HG02943 (cell line): ENCODE results near the gene WDR37.
"Not testable (repeated sequence)": the region's sequence is repeated elsewhere in the genome, so short reads cannot be mapped to it uniquely, and the experiment has no call there.

Experiments used
- ATAC-seq: cut with Tn5 transposase; IDR thresholded peaks from one replicate; pipeline ENCODE4 v1.9.1; 2021; ENCODE audit warnings: mild to moderate bottlenecking, low read depth, moderate library complexity; ENCODE audit not compliant: unreplicated experiment

The WDR37 gene

GRCh38 chr10:1149793-1150637, 93.8 kb downstream of the WDR37 start:
- no peak for ATAC-seq

- ATAC-seq = no peak
Measured at GRCh38 chr10:1150638-1150955, 94.4 kb downstream of the WDR37 start.

DNA sequence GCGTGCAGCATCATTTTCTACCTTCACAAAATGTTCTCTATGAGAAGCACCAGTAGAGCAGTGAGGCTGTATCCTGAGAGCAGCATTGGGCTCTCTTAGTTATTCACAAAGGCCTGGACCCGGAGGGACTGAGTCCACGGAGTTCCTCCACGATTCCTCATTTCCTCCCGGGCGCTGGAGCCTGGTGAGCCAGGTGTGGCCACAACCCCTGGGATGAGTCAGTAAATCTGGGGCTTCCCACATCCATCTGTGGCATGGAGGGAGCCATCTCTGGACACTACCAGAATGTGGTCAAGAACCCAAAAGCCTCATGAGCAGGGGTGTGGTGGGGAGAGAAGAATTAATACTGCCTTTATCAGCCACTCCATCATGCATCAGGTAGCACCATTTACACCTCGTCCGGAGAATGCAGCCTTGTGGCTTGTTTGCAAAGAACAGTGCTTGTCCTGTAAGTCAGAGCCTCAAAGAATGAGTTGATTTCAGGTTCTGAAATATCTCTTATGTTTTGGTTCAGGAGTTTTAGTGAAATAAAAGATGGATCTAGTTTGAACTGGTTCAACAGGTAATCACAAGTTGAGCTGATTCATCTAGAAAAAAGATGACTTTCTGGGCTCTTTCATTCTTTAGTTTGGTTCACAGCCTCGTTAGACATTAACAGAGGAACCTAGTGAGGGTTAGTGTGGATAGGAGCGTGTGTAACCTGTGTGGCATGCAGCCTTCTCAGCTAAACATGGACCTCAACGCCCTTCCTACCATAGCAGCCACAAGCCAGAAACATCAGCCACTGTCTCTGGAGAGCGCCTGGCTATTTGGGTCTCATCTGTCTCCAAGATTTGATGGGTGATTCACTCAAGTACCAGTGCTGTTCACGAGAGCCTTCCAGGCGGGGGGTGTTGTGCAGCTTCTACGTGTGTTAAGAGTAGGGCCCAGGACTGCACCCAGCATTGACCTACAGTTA, 95.2 kb downstream of the WDR37 start:
- no peak for ATAC-seq

DNA sequence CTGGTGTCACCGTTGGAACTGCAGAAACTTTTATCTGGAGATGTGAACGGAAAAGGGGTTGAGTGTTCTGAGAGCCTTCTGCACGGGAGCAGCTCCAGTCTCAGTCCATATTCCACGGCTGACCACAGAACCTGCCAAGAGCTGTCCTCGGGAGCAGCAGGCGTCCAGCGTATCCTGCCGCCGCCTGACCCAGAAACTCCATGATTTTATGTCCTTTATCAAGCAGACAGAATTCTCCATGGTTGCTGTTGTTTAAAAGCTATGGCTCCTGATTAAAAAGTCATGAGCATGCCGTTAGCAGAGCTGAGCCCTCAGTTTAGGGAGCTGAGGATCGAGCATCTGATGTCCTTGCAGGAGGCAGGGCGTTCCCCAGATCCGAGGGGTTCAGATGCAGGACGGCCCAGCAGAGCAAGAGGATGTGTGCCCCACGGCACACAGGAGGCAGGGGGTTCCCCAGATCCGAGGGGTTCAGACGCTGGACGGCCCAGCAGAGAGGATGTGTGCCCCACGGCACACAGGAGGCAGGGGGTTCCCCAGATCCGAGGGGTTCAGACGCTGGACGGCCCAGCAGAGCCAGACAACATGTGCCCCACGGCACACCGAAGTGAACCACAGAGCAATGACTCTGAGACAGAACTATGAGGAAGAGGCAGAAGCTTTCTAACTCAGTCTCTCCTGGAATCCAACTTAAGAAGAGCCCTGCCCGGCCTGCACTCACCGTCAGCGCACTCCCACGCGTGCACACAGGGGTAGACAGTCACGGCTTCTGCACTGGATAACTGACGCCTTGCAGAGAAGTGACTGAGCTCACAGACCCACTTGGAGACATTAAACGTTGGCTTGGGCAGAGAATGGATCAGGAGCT, 96.4 kb downstream of the WDR37 start:
- ATAC-seq = no peak

- ATAC-seq = no peak
Measured at GRCh38 chr10:1153251-1153763, 97.1 kb downstream of the WDR37 start.

DNA sequence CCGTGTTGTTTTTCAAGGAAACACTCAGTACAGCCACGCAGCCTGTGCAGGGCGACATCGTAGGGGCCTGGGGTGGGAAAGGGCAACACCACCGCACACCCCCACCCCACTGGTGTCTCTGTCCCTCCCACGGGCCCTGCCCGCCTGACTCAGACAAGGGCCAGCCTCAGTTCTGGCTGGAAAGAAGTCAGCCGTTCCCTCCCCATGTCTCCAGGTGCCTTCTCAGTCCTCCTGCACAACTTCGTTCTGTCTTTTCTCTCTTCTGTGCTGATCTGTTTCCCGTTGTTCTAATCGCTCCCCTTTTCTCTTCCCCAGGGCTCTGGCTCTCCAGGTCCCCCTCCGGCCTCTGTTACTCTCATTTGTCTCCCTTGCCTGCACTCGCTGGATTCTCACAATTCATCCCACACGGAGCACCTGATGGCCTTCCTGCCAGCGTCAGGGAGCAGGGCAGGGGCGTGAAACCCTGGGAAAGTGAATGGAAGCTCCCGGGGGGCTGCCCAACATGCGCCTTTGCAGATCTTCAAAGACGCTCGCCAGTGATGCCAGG, 97.7 kb downstream of the WDR37 start:
- no peak for ATAC-seq

DNA sequence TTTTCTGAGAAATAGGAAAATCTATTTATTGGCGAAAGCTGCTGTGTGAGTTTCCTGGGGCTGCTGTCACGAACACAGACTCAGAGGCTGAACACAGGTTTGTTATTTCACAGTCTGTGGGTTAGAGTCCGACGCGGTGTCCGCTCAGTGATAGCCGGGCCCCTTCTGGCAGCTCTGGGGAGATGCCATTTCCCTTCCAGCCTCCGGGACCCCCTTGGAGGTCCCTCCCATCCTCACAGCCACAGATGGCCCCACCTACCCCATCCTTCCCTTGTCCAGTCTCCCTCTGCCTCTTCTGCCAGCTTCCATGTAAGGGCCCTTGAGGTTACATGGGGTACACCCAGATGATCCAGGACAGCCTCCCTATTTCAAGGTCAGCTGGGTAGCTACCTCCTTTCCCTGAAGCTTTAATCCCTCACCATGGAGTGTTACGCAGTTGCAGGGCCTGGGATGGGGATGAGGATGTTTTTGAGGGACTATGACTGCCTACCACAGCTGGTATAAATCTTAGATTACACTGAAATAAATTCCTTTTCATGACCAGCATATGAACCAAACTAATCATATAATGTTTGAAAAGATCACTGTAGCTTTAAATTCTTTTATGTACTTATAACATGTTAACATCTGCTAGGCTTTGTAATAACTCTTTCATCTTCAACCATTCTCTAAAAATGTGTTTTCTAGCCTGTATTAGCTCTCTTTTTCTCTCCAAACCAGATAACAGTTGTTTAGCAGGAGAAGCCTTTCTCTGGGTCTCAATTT, 98.5 kb downstream of the WDR37 start:
- no peak for ATAC-seq

- ATAC-seq = no peak
Measured at GRCh38 chr10:1155791-1156615, 99.8 kb downstream of the WDR37 start.

GRCh38 chr10:1156616-1156886, 100.4 kb downstream of the WDR37 start:
- ATAC-seq = no peak

DNA sequence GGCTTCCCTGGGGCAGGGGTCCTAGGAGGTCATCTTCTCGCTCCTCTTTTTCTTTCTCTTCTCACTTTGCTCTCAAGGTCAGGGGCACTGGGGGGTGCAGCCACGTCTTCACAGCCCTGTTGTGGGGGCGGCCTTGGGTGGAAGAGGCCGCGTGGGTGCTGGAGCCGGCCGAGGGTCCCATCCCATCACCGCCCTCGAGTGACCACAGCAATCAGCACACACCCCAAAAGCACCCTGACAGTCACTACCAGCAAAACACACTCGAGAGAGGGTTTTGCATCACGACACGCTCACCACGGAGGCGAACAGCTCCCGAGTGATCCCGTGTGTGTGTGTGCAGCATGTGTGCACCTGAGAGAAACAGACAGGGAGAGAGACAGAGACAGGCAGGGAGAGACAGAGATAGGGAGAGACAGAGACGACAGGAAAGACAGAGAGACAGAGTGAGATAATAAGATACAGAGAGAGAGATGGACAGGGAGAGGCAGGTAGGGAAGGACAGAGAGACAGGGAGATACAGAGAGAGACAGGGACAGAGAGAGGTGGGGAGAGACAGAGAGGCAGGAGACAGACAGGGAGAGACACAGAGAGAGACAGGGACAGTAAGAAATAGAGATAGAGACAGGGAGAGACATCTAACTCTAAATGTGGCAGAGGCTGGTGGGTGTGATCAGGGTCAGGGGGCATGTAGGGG, 100.9 kb downstream of the WDR37 start:
- no peak for ATAC-seq

GRCh38 chr10:1157615-1157933, 101.4 kb downstream of the WDR37 start:
- no peak for ATAC-seq

GRCh38 chr10:1158066-1158465, 101.9 kb downstream of the WDR37 start:
- ATAC-seq = no peak

GRCh38 chr10:1158536-1158935, 102.4 kb downstream of the WDR37 start:
- ATAC-seq = not testable (repeated sequence)

DNA sequence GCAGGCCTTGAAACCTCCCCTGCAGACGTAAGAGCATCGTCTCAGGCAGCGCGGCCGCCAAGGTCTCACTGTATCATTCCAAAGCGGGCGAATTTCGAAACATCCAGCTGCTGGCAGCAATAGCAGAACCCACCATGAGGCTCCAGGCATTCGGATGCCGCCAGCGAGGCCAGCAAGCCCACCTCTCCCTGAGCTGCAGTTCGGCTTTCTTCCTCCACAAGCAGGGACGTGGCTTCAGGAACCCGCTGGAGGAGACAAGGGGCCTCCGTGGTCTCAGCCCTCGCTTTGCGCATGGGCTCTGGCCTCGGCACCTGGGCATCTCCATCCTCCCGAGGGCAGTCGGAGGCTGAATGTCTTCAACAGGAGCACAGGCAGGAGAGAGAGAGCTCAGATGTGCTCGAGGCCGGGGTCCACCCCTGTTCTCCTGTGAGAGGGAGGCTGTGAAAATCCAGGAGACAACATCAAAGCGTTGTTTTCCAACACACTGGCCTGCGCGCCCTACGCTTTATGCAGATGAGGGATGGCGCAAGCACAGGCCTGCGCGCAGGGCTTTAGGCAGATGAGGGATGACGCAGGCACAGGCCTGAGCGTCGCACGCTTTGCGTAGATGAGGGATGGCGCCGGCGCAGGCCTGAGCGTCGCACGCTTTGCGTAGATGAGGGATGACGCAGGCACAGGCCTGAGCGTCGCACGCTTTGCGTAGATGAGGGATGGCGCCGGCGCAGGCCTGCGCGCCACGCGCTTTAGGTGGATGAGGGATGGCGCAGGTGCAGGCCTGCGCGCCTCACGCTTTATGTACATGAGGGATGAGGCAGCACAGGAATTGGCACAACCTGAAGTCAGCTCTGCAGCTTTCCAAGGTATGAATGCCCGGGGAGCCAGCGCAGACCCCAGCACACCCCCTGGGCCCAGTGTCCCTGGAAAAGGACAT, 103.2 kb downstream of the WDR37 start:
- no peak for ATAC-seq

- ATAC-seq = no peak
Measured at GRCh38 chr10:1160561-1161314, 104.6 kb downstream of the WDR37 start.

- not testable (repeated sequence) for ATAC-seq
Measured at GRCh38 chr10:1161315-1161673, 105.1 kb downstream of the WDR37 start.
